Panc1 (cell line): ENCODE results near the gene CCDC12. TPM values are rescaled to one million over a fixed set of nuclear protein-coding genes. Genes with fewer than 3 reads are reported as not detected.

Experiments used
- ATAC-seq: fragments of 200-7000 bp; cut with Tn5 transposase; 2 replicates; pipeline ENCODE4 v1.9.1; 2020; ENCODE audit warnings: mild to moderate bottlenecking, moderate library complexity
- BruUV-seq: library from RNA; stranded (reverse); fragments of 400-500 nt; replicated peaks from 2 replicates; lab custom pipeline; 2021; lab: Mats Ljungman, UMichigan
- CTCF ChIA-PET: fragments of 300-600 bp; sonication (Branson Sonifier 250); formaldehyde crosslinking; loops from one replicate; lab custom pipeline; 2022; ENCODE audit warnings: antibody characterized with exemption; lab: Charles Lee
- POLR2A ChIA-PET: fragments of 300-600 bp; sonication (Branson Sonifier 250); formaldehyde crosslinking; loops from one replicate; lab custom pipeline; 2022; ENCODE audit warnings: antibody characterized with exemption; lab: Charles Lee
- DNase-seq: peaks from one replicate; pipeline ENCODE4 v3.0.0-alpha.2; 2010; ENCODE audit warnings: low read depth, low spot score
- H3K27ac ChIP-seq: 2 replicates; pipeline ENCODE4 v1.5.1; 2011; ENCODE audit warnings: mild to moderate bottlenecking, low read length, inconsistent platforms
- H3K27me3 ChIP-seq: fragments of 200-500 bp; sonication (Bioruptor generic); 2 replicates; pipeline ENCODE4 v1.6.0; 2014; ENCODE audit warnings: low read length, inconsistent platforms; ENCODE audit not compliant: control insufficient read depth, insufficient read depth
- H3K36me3 ChIP-seq: fragments of 200-500 bp; sonication (Bioruptor generic); 2 replicates; pipeline ENCODE4 v1.5.1; 2014; ENCODE audit warnings: inconsistent platforms, mild to moderate bottlenecking, low read length, moderate library complexity; ENCODE audit not compliant: control insufficient read depth, insufficient read depth
- H3K4me1 ChIP-seq: 2 replicates; pipeline ENCODE4 v1.5.1; 2011; ENCODE audit warnings: inconsistent platforms, mild to moderate bottlenecking, low read length, moderate library complexity; ENCODE audit not compliant: control insufficient read depth, insufficient read depth
- H3K4me3 ChIP-seq, 2 experiments: 2 replicates each; pipeline ENCODE4 v1.5.1; 2011 to 2012; ENCODE audit warnings: low read depth in 2 of 2, low read length in 2 of 2, mild to moderate bottlenecking in 2 of 2, inconsistent platforms in 1 of 2, moderate library complexity in 1 of 2
- H3K9me3 ChIP-seq: fragments of 200-500 bp; sonication (Bioruptor generic); 2 replicates; pipeline ENCODE4 v1.5.1; 2014; ENCODE audit warnings: low read depth, mild to moderate bottlenecking, inconsistent platforms, low read length, moderate library complexity; ENCODE audit not compliant: control insufficient read depth, insufficient read depth
- POLR2AphosphoS5 ChIP-seq: IDR thresholded peaks from 2 replicates; pipeline ENCODE4 v1.6.1; 2012; ENCODE audit warnings: mild to moderate bottlenecking, low read depth, low read length, moderate library complexity
- SIN3A ChIP-seq: IDR thresholded peaks from 2 replicates; pipeline ENCODE4 v1.6.1; 2012; ENCODE audit warnings: low read depth, mild to moderate bottlenecking, low read length, moderate library complexity, borderline replicate concordance; ENCODE audit not compliant: insufficient read depth
- TCF7L2 ChIP-seq: IDR thresholded peaks from 2 replicates; pipeline ENCODE4 v1.6.1; 2011; ENCODE audit warnings: mild to moderate bottlenecking, low read depth, low read length, inconsistent platforms
- in situ Hi-C: cut with HindIII; loops from 2 replicates; pipeline ENCODE4 v1.10.0; 2016; ENCODE audit warnings: low sequenced_read_pairs, low pct_unique_long_range_greater_than_20kb
- intact Hi-C: fragments of 100-400 bp; cut with micrococcal nuclease; formaldehyde crosslinking; loops from one replicate; pipeline ENCODE4 v1.10.0; 2022; ENCODE audit not compliant: unreplicated experiment
- total RNA-seq: library from RNA; stranded (reverse); gene quantifications from one replicate; pipeline ENCODE4 v1.2.1, GENCODE V29; 2021; ENCODE audit not compliant: unreplicated experiment
- TF ChIP-seq, protein P1 (sequence below), 2 experiments: IDR thresholded peaks; 2 replicates each; pipeline ENCODE4 v1.6.1; 2011 to 2012; ENCODE audit warnings: low read depth in 2 of 2, control low read depth in 1 of 2, low read length in 1 of 2, mild to moderate bottlenecking in 1 of 2, moderate library complexity in 1 of 2; ENCODE audit not compliant: insufficient read depth in 1 of 2
- TF ChIP-seq, protein P2 (sequence below): fragments of 450-650 bp; IDR thresholded peaks from 2 replicates; pipeline ENCODE4 v1.5.1; 2017; ENCODE audit warnings: mild to moderate bottlenecking

The CCDC12 gene
- total RNA-seq, 1 experiment from 2014 or later, result 35.5 TPM

DNA sequence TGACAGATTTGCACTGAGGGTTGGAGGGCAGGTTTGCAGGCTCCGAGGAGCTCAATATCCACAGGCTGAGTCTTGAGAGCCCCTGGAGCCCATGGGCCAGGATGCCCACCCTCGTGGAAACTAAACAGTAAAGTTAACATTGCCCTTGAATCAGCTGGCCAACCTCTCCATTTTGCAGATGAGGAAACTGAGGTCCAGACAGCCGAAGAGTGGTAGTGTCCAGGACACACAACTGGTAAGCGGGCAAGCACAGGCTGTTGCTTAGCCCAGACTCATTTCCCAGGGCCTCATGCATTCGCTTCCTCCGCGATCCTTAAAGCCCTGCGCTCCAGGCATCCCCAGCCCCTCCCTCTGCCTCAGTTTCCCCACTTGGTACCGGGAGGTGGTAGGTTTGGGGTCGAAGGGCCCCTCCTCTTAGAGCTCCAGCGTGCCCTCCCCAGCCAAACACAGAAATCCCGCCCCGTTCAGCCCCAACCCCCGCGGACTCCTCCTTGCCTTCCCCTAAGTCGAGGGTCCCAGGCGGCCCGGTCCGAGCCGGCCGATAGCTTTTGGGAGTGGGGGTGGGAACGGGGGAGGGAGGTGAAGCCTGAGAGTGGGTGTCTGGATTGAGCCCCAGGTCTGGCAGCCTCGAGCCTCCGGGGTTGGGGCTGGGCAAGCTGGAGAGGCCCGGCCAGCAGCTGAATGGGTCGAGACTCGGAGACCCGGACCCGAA is 95.5 kb downstream of the CCDC12 start:
- intact Hi-C loops, result no loop called here
- Histone ChIP-seq H3K4me3 (no peak overlapping the region), H3K27ac (no peak overlapping the region), H3K4me1 (no peaks in the 10 kb centered on the region), H3K27me3 (no peaks in the 10 kb centered on the region), H3K9me3 (no peaks in the 10 kb centered on the region), H3K36me3 (no peaks in the 10 kb centered on the region)
- no peak for TF ChIP-seq TCF7L2
- TF ChIP-seq, protein P1, sequence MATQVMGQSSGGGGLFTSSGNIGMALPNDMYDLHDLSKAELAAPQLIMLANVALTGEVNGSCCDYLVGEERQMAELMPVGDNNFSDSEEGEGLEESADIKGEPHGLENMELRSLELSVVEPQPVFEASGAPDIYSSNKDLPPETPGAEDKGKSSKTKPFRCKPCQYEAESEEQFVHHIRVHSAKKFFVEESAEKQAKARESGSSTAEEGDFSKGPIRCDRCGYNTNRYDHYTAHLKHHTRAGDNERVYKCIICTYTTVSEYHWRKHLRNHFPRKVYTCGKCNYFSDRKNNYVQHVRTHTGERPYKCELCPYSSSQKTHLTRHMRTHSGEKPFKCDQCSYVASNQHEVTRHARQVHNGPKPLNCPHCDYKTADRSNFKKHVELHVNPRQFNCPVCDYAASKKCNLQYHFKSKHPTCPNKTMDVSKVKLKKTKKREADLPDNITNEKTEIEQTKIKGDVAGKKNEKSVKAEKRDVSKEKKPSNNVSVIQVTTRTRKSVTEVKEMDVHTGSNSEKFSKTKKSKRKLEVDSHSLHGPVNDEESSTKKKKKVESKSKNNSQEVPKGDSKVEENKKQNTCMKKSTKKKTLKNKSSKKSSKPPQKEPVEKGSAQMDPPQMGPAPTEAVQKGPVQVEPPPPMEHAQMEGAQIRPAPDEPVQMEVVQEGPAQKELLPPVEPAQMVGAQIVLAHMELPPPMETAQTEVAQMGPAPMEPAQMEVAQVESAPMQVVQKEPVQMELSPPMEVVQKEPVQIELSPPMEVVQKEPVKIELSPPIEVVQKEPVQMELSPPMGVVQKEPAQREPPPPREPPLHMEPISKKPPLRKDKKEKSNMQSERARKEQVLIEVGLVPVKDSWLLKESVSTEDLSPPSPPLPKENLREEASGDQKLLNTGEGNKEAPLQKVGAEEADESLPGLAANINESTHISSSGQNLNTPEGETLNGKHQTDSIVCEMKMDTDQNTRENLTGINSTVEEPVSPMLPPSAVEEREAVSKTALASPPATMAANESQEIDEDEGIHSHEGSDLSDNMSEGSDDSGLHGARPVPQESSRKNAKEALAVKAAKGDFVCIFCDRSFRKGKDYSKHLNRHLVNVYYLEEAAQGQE (IDR thresholded peaks at IDR 0.05; ENCODE audit: insufficient read depth in 1 of 2, low read depth in 2 of 2, low read length in 1 of 2), result no peak
- in situ Hi-C loops, result no loop called here
- no TSS peak for BruUV-seq
- ATAC-seq (no peak), DNase-seq (no peak)
- CTCF ChIA-PET, result interaction anchor here (0.6 kb wide), 1 partner anchor 33 kb away, joined by 4 read pairs; no protein-coding TSS in a partner anchor
- POLR2A ChIA-PET, result no interaction called here

DNA sequence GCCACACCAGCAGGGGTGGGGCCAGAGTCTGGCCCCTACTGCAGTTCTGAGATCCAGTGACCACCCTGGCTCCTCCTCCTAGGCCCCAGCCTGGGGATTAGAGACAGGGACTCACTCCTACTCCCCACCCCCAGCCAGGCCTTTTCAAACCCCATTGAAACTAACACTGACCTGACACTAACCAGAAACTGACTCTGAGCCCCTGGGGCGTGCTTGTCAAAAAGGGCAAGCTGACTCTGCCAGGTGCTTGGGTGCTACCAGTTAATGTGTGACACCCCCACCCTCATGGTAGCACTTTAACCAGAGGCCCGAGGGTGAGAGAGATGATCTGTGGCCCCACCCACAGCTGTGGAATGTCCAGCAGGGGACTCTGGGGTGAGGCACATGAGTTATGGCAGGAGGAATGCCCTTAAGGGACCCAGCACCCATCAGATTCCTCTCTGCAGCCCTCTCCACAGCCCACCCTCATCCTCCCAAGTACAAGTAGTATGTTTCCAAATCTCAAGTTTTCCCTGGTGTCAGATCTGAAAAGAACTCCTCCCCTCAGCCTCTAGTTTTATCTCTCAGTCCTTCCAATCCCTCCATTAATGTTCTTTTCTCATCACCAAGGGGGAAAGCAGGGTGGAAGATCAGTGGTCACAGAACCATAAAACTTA is 97.6 kb downstream of the CCDC12 start:
- H3K27me3 ChIP-seq, result no peaks in the 10 kb centered on the region
- intact Hi-C loops (no loop called here), in situ Hi-C loops (no loop called here)
- no peak overlapping the region for H3K4me3 ChIP-seq
- BruUV-seq, result no TSS peak
- H3K36me3 ChIP-seq, result no peaks in the 10 kb centered on the region
- no peaks in the 10 kb centered on the region for H3K9me3 ChIP-seq
- H3K4me1 ChIP-seq, result no peaks in the 10 kb centered on the region
- POLR2A ChIA-PET, result no interaction called here
- TF ChIP-seq POLR2AphosphoS5, result no peak
- TF ChIP-seq, protein P1 (IDR thresholded peaks at IDR 0.05; ENCODE audit: insufficient read depth in 1 of 2, low read depth in 2 of 2, low read length in 1 of 2), result no peak
- TF ChIP-seq, protein P2, sequence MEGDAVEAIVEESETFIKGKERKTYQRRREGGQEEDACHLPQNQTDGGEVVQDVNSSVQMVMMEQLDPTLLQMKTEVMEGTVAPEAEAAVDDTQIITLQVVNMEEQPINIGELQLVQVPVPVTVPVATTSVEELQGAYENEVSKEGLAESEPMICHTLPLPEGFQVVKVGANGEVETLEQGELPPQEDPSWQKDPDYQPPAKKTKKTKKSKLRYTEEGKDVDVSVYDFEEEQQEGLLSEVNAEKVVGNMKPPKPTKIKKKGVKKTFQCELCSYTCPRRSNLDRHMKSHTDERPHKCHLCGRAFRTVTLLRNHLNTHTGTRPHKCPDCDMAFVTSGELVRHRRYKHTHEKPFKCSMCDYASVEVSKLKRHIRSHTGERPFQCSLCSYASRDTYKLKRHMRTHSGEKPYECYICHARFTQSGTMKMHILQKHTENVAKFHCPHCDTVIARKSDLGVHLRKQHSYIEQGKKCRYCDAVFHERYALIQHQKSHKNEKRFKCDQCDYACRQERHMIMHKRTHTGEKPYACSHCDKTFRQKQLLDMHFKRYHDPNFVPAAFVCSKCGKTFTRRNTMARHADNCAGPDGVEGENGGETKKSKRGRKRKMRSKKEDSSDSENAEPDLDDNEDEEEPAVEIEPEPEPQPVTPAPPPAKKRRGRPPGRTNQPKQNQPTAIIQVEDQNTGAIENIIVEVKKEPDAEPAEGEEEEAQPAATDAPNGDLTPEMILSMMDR, result no peak
- no peak for TF ChIP-seq TCF7L2
- TF ChIP-seq SIN3A, result no peak
- CTCF ChIA-PET, result no interaction called here
- ATAC-seq (no peak), DNase-seq (no peak)
- H3K27ac ChIP-seq, result no peak overlapping the region
